ENCODE data around the gene SEC16B. TPM values are rescaled to one million over a fixed set of nuclear protein-coding genes. Genes with fewer than 3 reads are reported as not detected.

SEC16B gene
- total RNA-seq, 2 experiments from 2014 or later, result not detected

DNA sequence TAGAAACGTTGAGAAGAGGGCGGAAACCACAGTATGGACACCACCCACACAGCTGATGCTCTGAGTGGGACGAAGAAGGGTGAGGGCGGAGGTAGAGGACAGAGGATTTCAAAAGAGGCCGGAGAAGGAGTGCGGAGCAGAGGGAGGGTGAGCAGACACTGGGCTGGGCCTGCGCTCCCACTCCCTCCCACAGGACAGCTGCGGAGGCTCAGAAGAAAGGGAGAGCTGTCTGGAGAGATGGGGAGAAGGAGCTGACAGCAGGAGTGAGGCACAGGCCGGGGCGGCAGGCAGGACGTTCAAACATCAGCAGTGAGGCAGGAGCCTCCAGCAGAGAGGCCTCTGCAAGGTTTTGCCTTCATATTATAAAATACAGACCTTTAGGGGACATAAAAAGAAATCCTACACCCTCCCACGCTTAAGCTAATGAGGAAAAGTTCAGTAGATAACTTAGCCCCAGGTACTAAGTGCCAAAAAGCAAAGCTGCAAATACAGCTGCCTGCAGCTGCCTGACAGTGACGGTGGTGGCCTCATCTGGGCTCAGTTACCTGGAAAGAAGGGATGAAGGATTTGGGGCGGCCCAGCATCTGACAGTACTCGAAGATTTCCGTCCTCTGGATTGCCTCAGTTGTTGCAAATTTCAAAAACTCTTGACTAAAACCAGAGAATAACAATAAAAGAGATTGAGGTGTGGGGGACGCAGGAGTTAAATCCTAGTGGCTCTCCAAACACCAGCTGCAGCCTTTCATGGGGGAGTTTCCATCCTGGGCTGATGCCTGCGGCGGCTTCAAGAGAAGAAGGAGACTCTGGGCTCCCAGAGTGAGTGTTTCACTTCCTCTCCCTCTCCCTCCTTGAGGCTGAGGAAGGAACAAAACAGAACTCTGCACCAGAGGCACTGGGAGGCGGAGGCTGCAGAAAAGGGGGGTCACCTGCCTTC lies 25.6 kb downstream of the SEC16B start:
- no TSS peak for BruUV-seq (replicated peaks)
- no peaks in the 10 kb centered on the region for H3K9me2 ChIP-seq (ENCODE audit: insufficient read depth, low read length)
- H4K20me1 ChIP-seq (ENCODE audit: insufficient read depth, low read length), result no peaks in the 10 kb centered on the region
- H3K36me3 ChIP-seq (ENCODE audit: insufficient read depth, low read length), result no peaks in the 10 kb centered on the region
- H2AFZ ChIP-seq (ENCODE audit: low read length), result no peak overlapping the region
- intact Hi-C loops (cut with micrococcal nuclease; ENCODE audit: unreplicated experiment), result no loop called here
- DNase-seq (ENCODE audit: low spot score), result no peak
- H3K4me1 ChIP-seq (ENCODE audit: insufficient read depth, low read length, poor library complexity, severe bottlenecking), result no peaks in the 10 kb centered on the region
- H3K9me3 ChIP-seq (ENCODE audit: low read length), result no peaks in the 10 kb centered on the region
- CTCF ChIA-PET (ENCODE audit: unreplicated experiment), result interaction anchor here (1.0 kb wide), 1 partner anchor 18 kb away, joined by 3 read pairs; no protein-coding TSS in a partner anchor
- H3K4me3 ChIP-seq (ENCODE audit: low read depth, low read length, poor library complexity, severe bottlenecking), result no peak overlapping the region
- no peaks in the 10 kb centered on the region for H3K79me2 ChIP-seq (ENCODE audit: insufficient read depth, low read depth, low read length)
- H3K27ac ChIP-seq (ENCODE audit: low read depth, low read length, poor library complexity, severe bottlenecking), result no peak overlapping the region
- POLR2A ChIA-PET, result interaction anchor here (0.7 kb wide), 1 partner anchor 22 kb away, joined by 3 read pairs; no protein-coding TSS in a partner anchor
- no peak overlapping the region for H3K4me2 ChIP-seq (ENCODE audit: low read length)
- TF ChIP-seq, protein P1, sequence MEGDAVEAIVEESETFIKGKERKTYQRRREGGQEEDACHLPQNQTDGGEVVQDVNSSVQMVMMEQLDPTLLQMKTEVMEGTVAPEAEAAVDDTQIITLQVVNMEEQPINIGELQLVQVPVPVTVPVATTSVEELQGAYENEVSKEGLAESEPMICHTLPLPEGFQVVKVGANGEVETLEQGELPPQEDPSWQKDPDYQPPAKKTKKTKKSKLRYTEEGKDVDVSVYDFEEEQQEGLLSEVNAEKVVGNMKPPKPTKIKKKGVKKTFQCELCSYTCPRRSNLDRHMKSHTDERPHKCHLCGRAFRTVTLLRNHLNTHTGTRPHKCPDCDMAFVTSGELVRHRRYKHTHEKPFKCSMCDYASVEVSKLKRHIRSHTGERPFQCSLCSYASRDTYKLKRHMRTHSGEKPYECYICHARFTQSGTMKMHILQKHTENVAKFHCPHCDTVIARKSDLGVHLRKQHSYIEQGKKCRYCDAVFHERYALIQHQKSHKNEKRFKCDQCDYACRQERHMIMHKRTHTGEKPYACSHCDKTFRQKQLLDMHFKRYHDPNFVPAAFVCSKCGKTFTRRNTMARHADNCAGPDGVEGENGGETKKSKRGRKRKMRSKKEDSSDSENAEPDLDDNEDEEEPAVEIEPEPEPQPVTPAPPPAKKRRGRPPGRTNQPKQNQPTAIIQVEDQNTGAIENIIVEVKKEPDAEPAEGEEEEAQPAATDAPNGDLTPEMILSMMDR (conservative IDR thresholded peaks at IDR 0.05; ENCODE audit: low read length), result no peak
- no peak for TF ChIP-seq EZH2phosphoT487 (IDR thresholded peaks at IDR 0.05; ENCODE audit: borderline replicate concordance, low read depth, low read length)

- intact Hi-C loops (cut with micrococcal nuclease; ENCODE audit: unreplicated experiment), result no loop called here
- no peaks in the 10 kb centered on the region for H3K4me1 ChIP-seq (ENCODE audit: insufficient read depth, low read length, poor library complexity, severe bottlenecking)
- no peaks in the 10 kb centered on the region for H3K36me3 ChIP-seq (ENCODE audit: insufficient read depth, low read length)
- no peak overlapping the region for H2AFZ ChIP-seq (ENCODE audit: low read length)
- BruUV-seq (replicated peaks), result no TSS peak
- no peak for TF ChIP-seq EZH2phosphoT487 (IDR thresholded peaks at IDR 0.05; ENCODE audit: borderline replicate concordance, low read depth, low read length)
- TF ChIP-seq, protein P1 (conservative IDR thresholded peaks at IDR 0.05; ENCODE audit: low read length), result no peak
- H3K4me2 ChIP-seq (ENCODE audit: low read length), result no peak overlapping the region
- H4K20me1 ChIP-seq (ENCODE audit: insufficient read depth, low read length), result no peaks in the 10 kb centered on the region
- ChIA-PET POLR2A (interaction anchor here (0.6 kb wide), 1 partner anchor 64 kb away, joined by 5 read pairs; no protein-coding TSS in a partner anchor), CTCF (ENCODE audit: unreplicated experiment) (no interaction called here)
- no peaks in the 10 kb centered on the region for H3K79me2 ChIP-seq (ENCODE audit: insufficient read depth, low read depth, low read length)
- no peak overlapping the region for H3K4me3 ChIP-seq (ENCODE audit: low read depth, low read length, poor library complexity, severe bottlenecking)
- H3K9me2 ChIP-seq (ENCODE audit: insufficient read depth, low read length), result no peaks in the 10 kb centered on the region
- no peaks in the 10 kb centered on the region for H3K9me3 ChIP-seq (ENCODE audit: low read length)
- H3K27ac ChIP-seq (ENCODE audit: low read depth, low read length, poor library complexity, severe bottlenecking), result no peak overlapping the region
- no peak for DNase-seq (ENCODE audit: low spot score)
These were observed 27.9 kb downstream of the SEC16B start for GRCh38 chr1:177941976-177942375.

DNA sequence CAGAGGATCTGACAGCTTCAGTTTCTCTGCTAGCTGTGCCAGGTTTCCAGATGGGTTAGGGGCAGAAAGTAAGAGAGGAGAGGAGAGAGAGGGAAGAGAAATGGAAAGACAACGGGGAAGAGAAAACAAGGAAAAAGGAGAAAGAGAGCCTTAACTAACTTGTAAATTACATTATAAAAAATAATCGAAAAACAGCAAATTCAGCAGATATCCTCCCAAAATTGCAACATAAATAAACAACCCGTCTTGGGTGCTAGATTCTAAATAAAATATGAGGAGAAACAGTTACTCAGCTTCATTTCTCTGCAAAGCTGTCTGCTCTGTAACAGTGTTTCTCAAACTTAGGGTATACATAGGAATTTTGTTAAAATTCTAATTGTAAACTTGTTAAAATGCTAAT lies 29.2 kb downstream of the SEC16B start:
- CTCF ChIA-PET (ENCODE audit: unreplicated experiment), result no interaction called here
- no peak for DNase-seq (ENCODE audit: low spot score)
- no peaks in the 10 kb centered on the region for H3K9me3 ChIP-seq (ENCODE audit: low read length)
- no peak overlapping the region for H3K27ac ChIP-seq (ENCODE audit: low read depth, low read length, poor library complexity, severe bottlenecking)
- H2AFZ ChIP-seq (ENCODE audit: low read length), result no peak overlapping the region
- no peaks in the 10 kb centered on the region for H3K79me2 ChIP-seq (ENCODE audit: insufficient read depth, low read depth, low read length)
- POLR2A ChIA-PET, result no interaction called here
- no peaks in the 10 kb centered on the region for H3K9me2 ChIP-seq (ENCODE audit: insufficient read depth, low read length)
- no peaks in the 10 kb centered on the region for H4K20me1 ChIP-seq (ENCODE audit: insufficient read depth, low read length)
- no peak for TF ChIP-seq EZH2phosphoT487 (IDR thresholded peaks at IDR 0.05; ENCODE audit: borderline replicate concordance, low read depth, low read length)
- TF ChIP-seq, protein P1 (conservative IDR thresholded peaks at IDR 0.05; ENCODE audit: low read length), result no peak
- BruUV-seq (replicated peaks), result no TSS peak
- H3K36me3 ChIP-seq (ENCODE audit: insufficient read depth, low read length), result no peaks in the 10 kb centered on the region
- intact Hi-C loops (cut with micrococcal nuclease; ENCODE audit: unreplicated experiment), result no loop called here
- no peak overlapping the region for H3K4me2 ChIP-seq (ENCODE audit: low read length)
- no peak overlapping the region for H3K4me3 ChIP-seq (ENCODE audit: low read depth, low read length, poor library complexity, severe bottlenecking)
- no peaks in the 10 kb centered on the region for H3K4me1 ChIP-seq (ENCODE audit: insufficient read depth, low read length, poor library complexity, severe bottlenecking)

Measured in OCI-LY7 (cell line).